GM18868 (cell line): ENCODE results near the gene VMP1.

Source experiments
- ATAC-seq: cut with Tn5 transposase; IDR thresholded peaks from one replicate; pipeline ENCODE4 v1.9.1; 2021; ENCODE audit warnings: mild to moderate bottlenecking, moderate library complexity; ENCODE audit not compliant: unreplicated experiment

VMP1 gene

GRCh38 chr17:59707149-59707970 is at the start of gene VMP1, which contains the start of gene PTRH2:
TSS of gene VMP1 (plus strand) at chr17:59707654. CDS start at chr17:59731447, 23,793 bp downstream.
TSS of gene PTRH2 (minus strand) at chr17:59707430. CDS start at chr17:59697978, 9,452 bp downstream.
- peak; percentile 95 for ATAC-seq

- no peak for ATAC-seq
Measured at GRCh38 chr17:59666235-59666634, 41.2 kb upstream of the VMP1 start.

- no peak for ATAC-seq
Measured at GRCh38 chr17:59668816-59669215, 38.6 kb upstream of the VMP1 start.

- ATAC-seq = no peak
Measured at GRCh38 chr17:59669411-59669810, 38.0 kb upstream of the VMP1 start.

- ATAC-seq = no peak
Measured at GRCh38 chr17:59669944-59670343, 37.5 kb upstream of the VMP1 start.

- ATAC-seq = no peak
Measured at GRCh38 chr17:59671386-59671785, 36.1 kb upstream of the VMP1 start.

GRCh38 chr17:59675231-59675630 is 32.2 kb upstream of the VMP1 start:
- ATAC-seq = no peak

- ATAC-seq = no peak
Measured at GRCh38 chr17:59676716-59677115, 30.7 kb upstream of the VMP1 start.

GRCh38 chr17:59678918-59679317 is 28.5 kb upstream of the VMP1 start:
- ATAC-seq = no peak

- no peak for ATAC-seq
Measured at GRCh38 chr17:59680314-59680713, 27.1 kb upstream of the VMP1 start.

- ATAC-seq = no peak
Measured at GRCh38 chr17:59683283-59683682, 24.2 kb upstream of the VMP1 start.

- ATAC-seq = no peak
Measured at GRCh38 chr17:59684967-59685366, 22.5 kb upstream of the VMP1 start.

- ATAC-seq = no peak
Measured at GRCh38 chr17:59688008-59688407, 19.4 kb upstream of the VMP1 start.

- no peak for ATAC-seq
Measured at GRCh38 chr17:59688496-59688895, 19.0 kb upstream of the VMP1 start.

- ATAC-seq = no peak
Measured at GRCh38 chr17:59693582-59693981, 13.9 kb upstream of the VMP1 start.

GRCh38 chr17:59694344-59694743 is 13.1 kb upstream of the VMP1 start:
- ATAC-seq = no peak

GRCh38 chr17:59695945-59696681 is 11.3 kb upstream of the VMP1 start:
- no peak for ATAC-seq

GRCh38 chr17:59696682-59697277 is 10.7 kb upstream of the VMP1 start:
- ATAC-seq = no peak

- no peak for ATAC-seq
Measured at GRCh38 chr17:59698143-59698542, 9.3 kb upstream of the VMP1 start.

GRCh38 chr17:59699218-59699617 is 8.2 kb upstream of the VMP1 start:
- ATAC-seq = no peak

- ATAC-seq = no peak
Measured at GRCh38 chr17:59699786-59700185, 7.7 kb upstream of the VMP1 start.

GRCh38 chr17:59702304-59702703 is 5.2 kb upstream of the VMP1 start:
- ATAC-seq = no peak
